NCI-H69 (cell line): ENCODE measurements around the gene RPP30.

Source experiments
- DNase-seq: peaks from one replicate; lab custom pipeline; 2025; lab: John Stamatoyannopoulos, UW

RPP30 gene

GRCh38 chr10:90871766-90872647 is at the start of gene RPP30:
Gene RPP30, plus strand, starts transcription at chr10:90871974. Its CDS starts 13 bp downstream, at chr10:90871987.
- DNase-seq: peak; percentile 81

GRCh38 chr10:90822508-90822907 is 49.3 kb upstream of the RPP30 start:
- no peak for DNase-seq

DNA sequence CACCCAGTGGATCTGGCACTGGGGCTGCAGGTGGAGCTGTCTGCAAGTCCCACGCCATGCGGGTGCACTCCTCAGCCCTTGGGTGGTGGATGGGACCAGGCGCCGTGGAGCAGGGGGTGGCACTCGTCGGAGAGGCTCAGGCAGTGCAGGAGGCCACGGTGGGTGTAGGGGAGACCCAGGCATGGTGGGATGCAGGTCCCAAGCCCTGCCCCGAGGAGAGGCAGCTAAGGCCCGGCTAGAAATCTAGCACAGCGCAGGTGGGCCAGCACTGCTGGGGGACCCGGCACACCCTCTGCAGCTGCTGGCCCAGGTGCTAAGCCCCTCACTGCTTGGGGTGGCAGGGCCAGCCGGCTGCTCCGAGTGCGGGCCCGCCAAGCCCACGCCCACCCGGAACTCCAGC is 39.7 kb upstream of the RPP30 start:
- DNase-seq: no peak

DNA sequence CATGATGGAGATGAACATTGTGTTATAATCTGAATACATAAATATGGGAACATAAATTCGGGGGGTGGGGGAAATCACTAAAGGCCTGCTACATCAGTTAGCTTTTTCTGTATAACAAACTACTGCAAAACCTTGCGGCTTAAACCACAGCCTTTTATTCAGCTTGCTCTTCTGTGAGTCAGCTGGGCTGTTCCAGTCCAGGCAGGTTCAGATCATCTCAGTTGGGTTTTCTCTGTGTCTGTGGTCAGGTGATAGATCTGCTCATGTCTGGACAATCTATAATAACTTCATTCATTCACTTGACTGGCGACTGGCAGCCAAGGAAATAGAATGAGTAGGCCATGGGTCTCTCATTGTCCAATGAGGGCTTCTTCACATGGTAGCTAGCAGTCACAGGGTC is 37.4 kb upstream of the RPP30 start:
- DNase-seq: no peak

GRCh38 chr10:90837486-90837885 is 34.3 kb upstream of the RPP30 start:
- no peak for DNase-seq

DNA sequence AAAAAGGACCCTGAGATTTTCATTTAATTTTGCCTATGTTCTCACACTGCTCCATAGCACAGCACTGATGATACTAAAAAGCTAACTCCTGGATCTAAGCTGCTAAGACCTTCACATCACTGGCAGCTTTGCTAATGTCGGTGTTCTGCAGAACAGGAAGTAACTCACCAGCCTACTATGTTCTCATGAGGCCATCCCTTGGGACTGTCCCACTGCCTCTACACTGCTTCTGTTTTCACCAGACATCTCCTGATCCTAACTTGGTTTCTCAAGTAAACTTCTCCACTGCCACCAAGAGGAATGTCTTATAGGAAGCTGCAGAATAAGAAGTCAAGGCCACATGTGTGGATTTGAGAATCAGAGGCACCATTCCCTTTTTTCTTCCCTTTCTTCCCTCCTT is 29.0 kb upstream of the RPP30 start:
- no peak for DNase-seq

DNA sequence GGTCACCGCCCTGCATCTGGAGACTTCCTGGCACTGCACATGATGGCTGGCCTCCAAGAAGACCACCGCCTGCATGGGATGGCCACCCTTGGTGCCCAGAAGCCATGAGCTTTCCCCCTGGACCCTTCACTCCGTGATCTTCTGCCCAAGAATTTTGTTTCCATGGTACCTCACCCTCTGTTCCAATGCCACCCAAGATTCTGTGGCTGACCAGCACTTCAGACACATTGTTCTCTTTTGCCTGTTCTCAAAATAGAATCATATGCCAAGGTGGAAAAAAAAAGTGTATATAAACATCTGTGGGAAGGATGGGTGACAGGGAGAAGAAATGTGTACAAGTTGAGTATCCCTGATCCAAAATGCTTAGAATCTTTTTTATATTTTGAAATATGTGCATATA is 26.0 kb upstream of the RPP30 start:
- DNase-seq: no peak

- DNase-seq: no peak
Observed at GRCh38 chr10:90846746-90847145, 25.0 kb upstream of the RPP30 start.

GRCh38 chr10:90847436-90847835 is 24.3 kb upstream of the RPP30 start:
- DNase-seq: no peak

- no peak for DNase-seq
Observed at GRCh38 chr10:90849956-90850749, 21.6 kb upstream of the RPP30 start.

GRCh38 chr10:90855126-90855525 is 16.6 kb upstream of the RPP30 start:
- DNase-seq: no peak

GRCh38 chr10:90856261-90856660 is 15.5 kb upstream of the RPP30 start:
- no peak for DNase-seq

DNA sequence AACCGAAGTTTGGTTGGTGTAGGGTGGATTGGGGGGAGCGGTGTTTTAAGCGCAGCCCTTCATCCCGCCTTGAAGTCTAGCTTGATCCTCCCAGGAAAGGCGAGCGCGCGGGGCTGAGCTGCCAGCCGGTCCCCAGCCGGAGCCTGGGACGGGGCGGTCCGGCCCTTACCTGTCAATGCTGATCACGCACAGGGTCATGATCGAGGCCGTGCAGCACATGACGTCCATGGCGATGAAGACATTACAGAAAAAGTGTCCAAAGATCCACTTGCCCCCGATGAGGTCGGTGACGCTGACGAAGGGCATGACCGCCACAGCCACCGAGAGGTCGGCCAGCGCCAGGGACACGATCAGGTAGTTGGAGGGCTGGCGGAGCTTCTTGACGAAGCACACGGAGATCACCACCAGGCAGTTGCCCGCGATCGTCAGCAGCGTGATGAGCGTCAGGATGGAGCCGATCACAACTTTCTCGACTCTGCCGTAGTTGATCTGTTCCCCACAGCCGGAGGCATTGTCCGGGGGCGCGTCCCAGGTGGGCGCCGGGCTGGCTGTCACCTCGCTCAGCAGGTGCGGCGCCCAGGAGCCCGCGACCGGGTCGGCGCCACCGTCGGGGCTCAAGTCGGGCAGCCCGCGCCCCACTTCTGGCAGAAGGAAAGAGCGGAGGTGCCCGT is 14.7 kb upstream of the RPP30 start:
- peak; percentile 11 for DNase-seq

- DNase-seq: peak; percentile 37
Observed at GRCh38 chr10:90857635-90858460, 13.9 kb upstream of the RPP30 start, which contains the start of gene HTR7. Gene HTR7, minus strand, starts transcription at chr10:90858039. Its CDS starts 368 bp downstream, at chr10:90857671.

DNA sequence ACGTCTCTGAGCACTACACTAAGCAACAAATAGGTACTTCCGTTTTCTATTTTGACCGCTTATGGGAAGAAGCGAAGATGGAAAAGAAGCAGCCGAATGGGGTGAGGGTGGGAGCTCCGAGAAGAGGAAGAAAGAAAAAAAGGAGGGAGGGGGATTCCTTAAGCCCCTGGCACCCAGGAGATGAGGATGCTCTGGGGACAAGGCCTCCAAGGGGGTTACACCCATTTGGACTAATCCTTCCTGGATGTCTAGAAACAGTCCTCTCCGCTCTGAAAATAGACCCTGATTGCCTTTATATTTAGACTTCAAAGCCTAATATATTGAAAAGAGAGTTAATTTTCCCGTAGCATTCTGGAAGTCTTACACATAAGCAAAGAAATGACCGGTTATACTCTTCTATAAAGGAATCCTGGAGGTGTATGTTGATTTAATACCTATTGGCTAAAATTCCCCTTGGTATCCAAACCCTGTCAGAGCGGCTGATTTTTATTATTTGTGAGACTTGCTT is 13.3 kb upstream of the RPP30 start:
- DNase-seq: no peak

DNA sequence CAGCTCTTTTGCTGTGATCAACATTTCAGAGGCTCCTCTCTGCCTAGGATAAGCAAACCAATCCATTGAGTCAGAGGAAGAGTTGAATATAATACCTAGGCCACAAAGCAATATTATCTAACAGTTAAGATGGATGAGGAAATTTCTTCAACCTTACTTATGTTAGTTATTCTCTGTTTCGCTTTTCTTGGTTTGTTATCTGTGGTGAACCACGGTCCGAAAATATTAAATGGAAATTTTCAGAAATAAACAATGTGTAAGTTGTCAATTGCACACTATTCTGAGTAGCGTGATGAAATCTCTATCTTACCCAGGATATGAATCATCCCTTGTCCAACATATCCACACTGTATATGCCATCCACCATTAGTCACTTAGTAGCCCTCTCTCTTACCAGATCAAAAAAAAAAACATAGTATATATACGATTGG is 12.4 kb upstream of the RPP30 start:
- no peak for DNase-seq

DNA sequence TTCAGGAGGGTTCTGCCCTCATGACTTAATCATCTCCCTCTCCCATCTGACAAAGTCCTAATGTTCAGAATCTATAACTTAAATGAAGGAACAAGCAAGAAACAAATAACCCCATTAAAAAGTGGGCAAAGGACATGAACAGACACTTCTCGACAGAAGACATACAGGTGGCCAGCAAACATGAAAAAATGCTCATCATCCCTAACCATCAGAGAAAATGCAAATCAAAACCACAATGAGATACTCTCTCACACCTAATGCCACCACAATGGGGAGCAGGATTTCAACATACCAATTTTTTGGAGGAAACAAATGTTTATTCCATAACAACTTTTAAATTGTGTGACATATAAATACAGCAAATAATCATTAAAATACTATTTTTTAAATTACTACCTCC is 11.0 kb upstream of the RPP30 start:
- no peak for DNase-seq

- DNase-seq: peak; percentile 4
Observed at GRCh38 chr10:90862908-90863514, 8.8 kb upstream of the RPP30 start.

DNA sequence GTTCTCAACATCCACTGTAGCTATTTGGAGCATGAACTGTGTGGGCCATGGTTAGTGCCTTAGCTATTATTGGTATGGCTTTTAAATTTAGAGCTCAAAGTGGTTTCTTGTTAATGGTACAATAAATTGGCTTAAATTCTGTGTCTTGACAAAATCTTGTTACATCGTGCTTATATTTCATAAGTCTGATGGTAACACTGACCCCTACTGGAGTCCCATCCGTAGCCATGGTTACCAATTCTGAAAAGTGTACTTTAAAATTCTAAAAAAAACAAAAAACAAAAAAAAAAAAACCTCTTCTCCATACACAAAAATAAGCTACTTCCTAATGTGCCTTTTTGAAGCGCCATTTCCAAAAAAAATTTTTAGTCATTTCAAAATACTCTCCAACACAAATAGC is 6.4 kb upstream of the RPP30 start:
- DNase-seq: peak; percentile 2

- no peak for DNase-seq
Observed at GRCh38 chr10:90866050-90866598, 5.7 kb upstream of the RPP30 start.
